Measurements from ENCODE around the gene ASIC5.

DNA sequence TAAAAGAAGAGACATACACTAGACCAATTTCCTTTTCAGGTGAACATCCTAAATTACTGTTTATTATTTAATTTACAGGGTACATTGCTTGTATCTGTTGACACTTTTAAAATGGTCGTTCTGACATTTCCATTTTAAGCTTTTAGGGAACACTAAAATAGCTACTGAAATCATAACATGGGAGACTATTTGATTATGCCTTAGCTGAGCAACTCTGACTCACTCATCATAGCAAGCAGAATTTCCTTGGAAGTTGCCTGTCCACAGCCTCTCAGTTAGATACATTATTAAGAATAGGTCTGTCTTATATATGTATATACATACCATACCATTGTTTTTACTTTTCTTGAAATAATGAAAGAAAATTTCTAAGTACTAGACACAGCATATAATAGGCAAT, 85.3 kb downstream of the ASIC5 start:
- TF ChIP-seq, protein P1, sequence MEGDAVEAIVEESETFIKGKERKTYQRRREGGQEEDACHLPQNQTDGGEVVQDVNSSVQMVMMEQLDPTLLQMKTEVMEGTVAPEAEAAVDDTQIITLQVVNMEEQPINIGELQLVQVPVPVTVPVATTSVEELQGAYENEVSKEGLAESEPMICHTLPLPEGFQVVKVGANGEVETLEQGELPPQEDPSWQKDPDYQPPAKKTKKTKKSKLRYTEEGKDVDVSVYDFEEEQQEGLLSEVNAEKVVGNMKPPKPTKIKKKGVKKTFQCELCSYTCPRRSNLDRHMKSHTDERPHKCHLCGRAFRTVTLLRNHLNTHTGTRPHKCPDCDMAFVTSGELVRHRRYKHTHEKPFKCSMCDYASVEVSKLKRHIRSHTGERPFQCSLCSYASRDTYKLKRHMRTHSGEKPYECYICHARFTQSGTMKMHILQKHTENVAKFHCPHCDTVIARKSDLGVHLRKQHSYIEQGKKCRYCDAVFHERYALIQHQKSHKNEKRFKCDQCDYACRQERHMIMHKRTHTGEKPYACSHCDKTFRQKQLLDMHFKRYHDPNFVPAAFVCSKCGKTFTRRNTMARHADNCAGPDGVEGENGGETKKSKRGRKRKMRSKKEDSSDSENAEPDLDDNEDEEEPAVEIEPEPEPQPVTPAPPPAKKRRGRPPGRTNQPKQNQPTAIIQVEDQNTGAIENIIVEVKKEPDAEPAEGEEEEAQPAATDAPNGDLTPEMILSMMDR (conservative IDR thresholded peaks at IDR 0.05): no peak
- no peak for TF ChIP-seq ZFX (IDR thresholded peaks at IDR 0.05)

Data from C4-2B (cell line).